ENCODE results near the gene SLC44A3. TPM values are rescaled to one million over a fixed set of nuclear protein-coding genes. Genes with fewer than 3 reads are reported as not detected.
A peak's percentile ranks its signal among the peaks of the same experiment; 100 is the strongest.

Gene SLC44A3, protein sequence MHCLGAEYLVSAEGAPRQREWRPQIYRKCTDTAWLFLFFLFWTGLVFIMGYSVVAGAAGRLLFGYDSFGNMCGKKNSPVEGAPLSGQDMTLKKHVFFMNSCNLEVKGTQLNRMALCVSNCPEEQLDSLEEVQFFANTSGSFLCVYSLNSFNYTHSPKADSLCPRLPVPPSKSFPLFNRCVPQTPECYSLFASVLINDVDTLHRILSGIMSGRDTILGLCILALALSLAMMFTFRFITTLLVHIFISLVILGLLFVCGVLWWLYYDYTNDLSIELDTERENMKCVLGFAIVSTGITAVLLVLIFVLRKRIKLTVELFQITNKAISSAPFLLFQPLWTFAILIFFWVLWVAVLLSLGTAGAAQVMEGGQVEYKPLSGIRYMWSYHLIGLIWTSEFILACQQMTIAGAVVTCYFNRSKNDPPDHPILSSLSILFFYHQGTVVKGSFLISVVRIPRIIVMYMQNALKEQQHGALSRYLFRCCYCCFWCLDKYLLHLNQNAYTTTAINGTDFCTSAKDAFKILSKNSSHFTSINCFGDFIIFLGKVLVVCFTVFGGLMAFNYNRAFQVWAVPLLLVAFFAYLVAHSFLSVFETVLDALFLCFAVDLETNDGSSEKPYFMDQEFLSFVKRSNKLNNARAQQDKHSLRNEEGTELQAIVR
- 129 TPM for total RNA-seq (ENCODE audit: unreplicated experiment)
- long read RNA-seq, transcript SLC44A3-201 (15 exons, 2,388 nt): major isoform, 31 of 94 reads
- long read RNA-seq, transcript SLC44A3-207 (15 exons, 2,045 nt): minor isoform, 6 of 94 reads
- long read RNA-seq, transcript SLC44A3-204 (14 exons, 2,061 nt): minor isoform, 5 of 94 reads
- long read RNA-seq, partial matches to known transcripts: 7 of 94 reads
- long read RNA-seq, other reads (novel, unspliced or antisense): 42 of 94 reads

DNA sequence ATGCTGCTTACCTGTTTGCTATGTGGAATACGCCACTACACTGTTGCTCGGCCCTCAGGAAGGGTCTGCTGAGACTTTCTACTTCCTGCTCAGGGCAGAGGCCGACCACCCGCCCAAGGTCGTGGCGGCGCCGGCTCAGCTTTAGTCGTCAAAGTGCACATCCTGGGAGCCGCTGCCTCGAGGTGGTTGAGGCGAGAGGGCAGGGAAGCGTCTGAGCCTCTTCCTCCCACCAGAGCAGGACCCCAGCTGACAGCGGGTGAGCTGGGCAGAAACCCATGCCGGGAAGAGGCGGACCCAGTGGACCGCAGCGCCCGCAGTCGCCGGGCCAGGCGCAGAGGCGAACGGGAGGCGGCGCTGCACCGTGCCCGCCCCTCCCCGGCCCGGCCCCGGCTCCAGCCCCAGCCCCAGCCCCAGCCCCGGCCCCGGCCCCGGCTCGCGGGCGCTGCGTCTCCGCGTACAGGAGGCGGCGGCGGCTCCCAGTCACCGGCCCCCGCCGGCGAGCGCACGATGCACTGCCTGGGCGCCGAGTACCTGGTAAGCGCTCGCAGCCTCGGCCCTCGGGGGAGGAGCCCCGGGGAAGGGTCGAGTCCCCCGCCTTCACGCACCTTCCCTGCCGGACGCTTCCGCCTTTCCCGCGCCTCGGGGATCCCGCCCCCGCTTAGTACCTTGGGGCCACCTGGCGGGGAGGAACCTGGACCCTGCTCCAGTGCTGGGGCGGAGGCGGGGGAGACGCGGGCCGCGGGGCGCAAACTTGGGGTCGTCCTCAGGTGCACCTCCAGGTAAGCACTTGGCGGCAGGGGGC lies at the start of gene SLC44A3:
TSS of gene SLC44A3 (plus strand) at position 413 of the 802 bp plus-strand sequence. CDS start at position 508, 95 bp downstream.
- peaks cover 23% of the 10 kb centered on the region for H3K27me3 Mint-ChIP-seq (ENCODE audit: unreplicated experiment)
- H3K9me3 Mint-ChIP-seq (ENCODE audit: unreplicated experiment): peaks cover 27% of the 10 kb centered on the region
- TF ChIP-seq, protein P1, sequence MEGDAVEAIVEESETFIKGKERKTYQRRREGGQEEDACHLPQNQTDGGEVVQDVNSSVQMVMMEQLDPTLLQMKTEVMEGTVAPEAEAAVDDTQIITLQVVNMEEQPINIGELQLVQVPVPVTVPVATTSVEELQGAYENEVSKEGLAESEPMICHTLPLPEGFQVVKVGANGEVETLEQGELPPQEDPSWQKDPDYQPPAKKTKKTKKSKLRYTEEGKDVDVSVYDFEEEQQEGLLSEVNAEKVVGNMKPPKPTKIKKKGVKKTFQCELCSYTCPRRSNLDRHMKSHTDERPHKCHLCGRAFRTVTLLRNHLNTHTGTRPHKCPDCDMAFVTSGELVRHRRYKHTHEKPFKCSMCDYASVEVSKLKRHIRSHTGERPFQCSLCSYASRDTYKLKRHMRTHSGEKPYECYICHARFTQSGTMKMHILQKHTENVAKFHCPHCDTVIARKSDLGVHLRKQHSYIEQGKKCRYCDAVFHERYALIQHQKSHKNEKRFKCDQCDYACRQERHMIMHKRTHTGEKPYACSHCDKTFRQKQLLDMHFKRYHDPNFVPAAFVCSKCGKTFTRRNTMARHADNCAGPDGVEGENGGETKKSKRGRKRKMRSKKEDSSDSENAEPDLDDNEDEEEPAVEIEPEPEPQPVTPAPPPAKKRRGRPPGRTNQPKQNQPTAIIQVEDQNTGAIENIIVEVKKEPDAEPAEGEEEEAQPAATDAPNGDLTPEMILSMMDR (IDR thresholded peaks at IDR 0.05; ENCODE audit: partially characterized antibody, unreplicated experiment): no peak
- DNase-seq: peak; percentile 75
- H3K4me1 Mint-ChIP-seq (ENCODE audit: low read depth, unreplicated experiment): peaks cover 30% of the 10 kb centered on the region
- H3K36me3 Mint-ChIP-seq (ENCODE audit: unreplicated experiment): peaks cover 10% of the 10 kb centered on the region
- H3K27ac Mint-ChIP-seq (ENCODE audit: unreplicated experiment): peak within 1 kb of the TSS; percentile 98
- peak within 1 kb of the TSS; percentile 95 for H3K4me3 Mint-ChIP-seq (ENCODE audit: unreplicated experiment)

DNA sequence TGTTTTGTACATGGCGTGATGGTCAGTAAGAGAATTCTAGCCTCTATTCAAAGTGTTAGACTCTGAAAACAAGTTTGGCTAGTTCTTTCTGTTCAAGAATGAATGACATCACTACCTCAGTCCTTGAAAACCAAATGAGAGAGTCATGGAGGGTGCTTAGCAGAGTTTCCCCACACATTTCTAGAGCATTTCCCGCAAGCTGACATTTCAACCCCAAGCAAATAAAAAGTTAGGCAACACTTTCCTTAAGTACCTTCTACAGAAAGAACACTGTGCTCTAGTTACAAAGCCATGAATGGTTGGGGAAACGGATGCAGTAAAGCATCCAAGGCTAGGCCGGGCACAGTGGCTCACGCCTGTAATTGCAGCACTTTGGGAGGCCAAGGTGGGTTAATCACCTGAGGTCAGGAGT lies 47.9 kb upstream of the SLC44A3 start:
- Mint-ChIP-seq H3K9me3 (ENCODE audit: unreplicated experiment) (no peaks in the 10 kb centered on the region), H3K27me3 (ENCODE audit: unreplicated experiment) (peaks cover 2% of the 10 kb centered on the region), H3K36me3 (ENCODE audit: unreplicated experiment) (peaks cover 5% of the 10 kb centered on the region), H3K4me3 (ENCODE audit: unreplicated experiment) (no peak overlapping the region), H3K27ac (ENCODE audit: unreplicated experiment) (no peak overlapping the region), H3K4me1 (ENCODE audit: low read depth, unreplicated experiment) (peaks cover 14% of the 10 kb centered on the region)
- no peak for DNase-seq
- TF ChIP-seq, protein P1 (IDR thresholded peaks at IDR 0.05; ENCODE audit: partially characterized antibody, unreplicated experiment): no peak

DNA sequence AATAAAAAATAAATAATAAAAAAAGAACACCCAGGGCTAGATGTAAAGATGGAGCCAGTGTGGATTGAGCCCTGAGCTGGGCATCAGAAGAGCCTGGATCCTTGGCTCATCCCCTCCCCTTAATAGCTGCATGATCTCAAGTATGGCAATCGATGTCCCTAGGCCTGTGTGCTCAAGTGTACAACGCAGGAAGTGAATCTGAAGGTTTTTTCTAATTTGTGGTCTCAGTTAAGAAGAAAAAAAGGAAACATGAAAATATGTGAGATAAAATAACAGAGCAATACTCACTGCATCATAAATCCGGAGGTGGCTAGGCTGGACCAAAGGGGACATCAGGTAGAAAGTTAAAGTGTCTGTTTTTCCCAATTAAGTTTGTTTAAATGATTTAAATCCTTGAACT lies 47.3 kb upstream of the SLC44A3 start:
- H3K27me3 Mint-ChIP-seq (ENCODE audit: unreplicated experiment): peaks cover 2% of the 10 kb centered on the region
- peaks cover 8% of the 10 kb centered on the region for H3K36me3 Mint-ChIP-seq (ENCODE audit: unreplicated experiment)
- peaks cover 14% of the 10 kb centered on the region for H3K4me1 Mint-ChIP-seq (ENCODE audit: low read depth, unreplicated experiment)
- TF ChIP-seq, protein P1 (IDR thresholded peaks at IDR 0.05; ENCODE audit: partially characterized antibody, unreplicated experiment): no peak
- no peaks in the 10 kb centered on the region for H3K9me3 Mint-ChIP-seq (ENCODE audit: unreplicated experiment)
- no peak for DNase-seq
- no peak overlapping the region for H3K4me3 Mint-ChIP-seq (ENCODE audit: unreplicated experiment)
- no peak overlapping the region for H3K27ac Mint-ChIP-seq (ENCODE audit: unreplicated experiment)

GRCh38 chr1:94773296-94773809 lies 46.8 kb upstream of the SLC44A3 start:
- Mint-ChIP-seq H3K27ac (ENCODE audit: unreplicated experiment) (peak overlapping the region; percentile 59), H3K4me1 (ENCODE audit: low read depth, unreplicated experiment) (peaks cover 14% of the 10 kb centered on the region), H3K36me3 (ENCODE audit: unreplicated experiment) (peaks cover 8% of the 10 kb centered on the region), H3K27me3 (ENCODE audit: unreplicated experiment) (peaks cover 2% of the 10 kb centered on the region), H3K9me3 (ENCODE audit: unreplicated experiment) (no peaks in the 10 kb centered on the region), H3K4me3 (ENCODE audit: unreplicated experiment) (no peak overlapping the region)
- DNase-seq: no peak
- TF ChIP-seq, protein P1 (IDR thresholded peaks at IDR 0.05; ENCODE audit: partially characterized antibody, unreplicated experiment): no peak
